HTR-8/SVneo (cell line): Measurements from ENCODE around the gene EDN2.

Experiments
- DNase-seq: peaks from one replicate; pipeline ENCODE4 v3.0.0; 2011; ENCODE audit warnings: low spot score, mixed read lengths; ENCODE audit not compliant: insufficient read length
- FAIRE-seq: peaks from 2 replicates; lab custom pipeline; 2011; peaks lifted over from hg19 to GRCh38; lab: Jason Lieb, UNC

The EDN2 gene

GRCh38 chr1:41486053-41486370 is 1.5 kb upstream of the EDN2 start:
- no peak for FAIRE-seq
- no peak for DNase-seq

GRCh38 chr1:41485605-41486004 is 1.1 kb upstream of the EDN2 start:
- DNase-seq (peak; percentile 77), FAIRE-seq (no peak)

GRCh38 chr1:41483960-41484401 is 502 bp downstream of the EDN2 start:
- DNase-seq (no peak), FAIRE-seq (no peak)

- DNase-seq (no peak), FAIRE-seq (no peak)
These were observed 1.3 kb downstream of the EDN2 start for GRCh38 chr1:41483001-41483850.

- DNase-seq (no peak), FAIRE-seq (no peak)
These were observed 2.3 kb downstream of the EDN2 start for GRCh38 chr1:41482001-41482765.

GRCh38 chr1:41481109-41481775 is 3.2 kb downstream of the EDN2 start:
- FAIRE-seq (no peak), DNase-seq (no peak)

- FAIRE-seq: no peak
These were observed 4.0 kb downstream of the EDN2 start for GRCh38 chr1:41480204-41481108.

GRCh38 chr1:41479808-41480160 is 4.7 kb downstream of the EDN2 start:
- no peak for FAIRE-seq

More at GRCh38 chr1:41480204-41481108, 4.0 kb downstream of the EDN2 start:
- DNase-seq: no peak

GRCh38 chr1:41479000-41479807 is 5.3 kb downstream of the EDN2 start:
- FAIRE-seq (no peak), DNase-seq (no peak)

More at GRCh38 chr1:41479808-41480160, 4.7 kb downstream of the EDN2 start:
- no peak for DNase-seq

GRCh38 chr1:41478118-41478748 is 6.2 kb downstream of the EDN2 start:
- FAIRE-seq (no peak), DNase-seq (no peak)

- FAIRE-seq: no peak
- no peak for DNase-seq
These were observed 7.6 kb downstream of the EDN2 start for GRCh38 chr1:41476807-41477361.

GRCh38 chr1:41475859-41476567 is 8.5 kb downstream of the EDN2 start:
- no peak for FAIRE-seq
- no peak for DNase-seq

GRCh38 chr1:41475346-41475745 is 9.1 kb downstream of the EDN2 start:
- FAIRE-seq (no peak), DNase-seq (no peak)

GRCh38 chr1:41474490-41475271 is 9.8 kb downstream of the EDN2 start:
- no peak for FAIRE-seq
- DNase-seq: no peak

- no peak for FAIRE-seq
- no peak for DNase-seq
These were observed 10.6 kb downstream of the EDN2 start for GRCh38 chr1:41473738-41474362.

GRCh38 chr1:41471658-41472057 is 12.8 kb downstream of the EDN2 start:
- DNase-seq (no peak), FAIRE-seq (no peak)

GRCh38 chr1:41469706-41470105 is 14.8 kb downstream of the EDN2 start:
- no peak for FAIRE-seq

More at GRCh38 chr1:41469706-41470105, 14.8 kb downstream of the EDN2 start:
- no peak for DNase-seq
